Measurements from ENCODE around the gene CMPK1. TPM values are rescaled to one million over a fixed set of nuclear protein-coding genes. Genes with fewer than 3 reads are reported as not detected.

CMPK1 gene
- total and polyA plus RNA-seq, 2 donors (not counting 1 experiment from before 2014, with no cell fraction given), result 65.1 to 87.4 TPM

DNA sequence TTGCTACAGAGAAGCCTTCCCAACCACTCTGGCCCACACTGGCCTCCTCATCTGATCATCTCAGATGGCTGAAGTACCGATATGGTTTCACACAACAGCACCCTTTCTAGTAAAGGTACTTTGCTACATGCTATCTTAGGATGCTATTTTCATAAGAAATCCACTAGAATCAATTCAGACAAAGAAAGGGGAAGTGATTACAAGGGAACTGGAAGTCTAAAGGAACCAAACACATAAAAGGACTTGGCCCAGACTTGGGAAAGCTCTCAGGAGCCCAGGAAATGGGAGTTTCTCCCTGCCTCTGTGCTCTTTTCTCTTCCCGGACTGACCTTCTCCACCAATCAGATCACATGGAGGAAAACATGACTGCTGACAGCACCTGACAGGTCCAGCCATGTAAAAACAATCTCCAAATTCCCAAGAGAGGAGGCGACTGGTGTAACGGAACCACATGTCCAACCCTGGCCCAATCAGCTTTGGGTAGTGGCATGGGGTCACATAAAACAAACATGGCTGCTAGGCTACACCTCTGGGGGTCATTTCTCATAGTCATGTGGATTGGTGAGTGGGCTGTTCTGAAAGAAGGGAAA lies 69.8 kb downstream of the CMPK1 start:
- Histone ChIP-seq H3K79me2 (ENCODE audit: control insufficient read depth, insufficient read depth, low read length) (no peaks in the 10 kb centered on the region), H3K4me2 (ENCODE audit: extremely low read depth, insufficient read depth, low read length) (no peak overlapping the region), H3K27me3 (ENCODE audit: control insufficient read depth, insufficient read depth, low read length) (peaks cover 12% of the 10 kb centered on the region), H3K9ac (ENCODE audit: insufficient read depth, low read length) (no peak overlapping the region), H3K27ac (ENCODE audit: insufficient read depth, low read length) (no peak overlapping the region), H2AFZ (ENCODE audit: low read length) (no peak overlapping the region), H3K4me1 (ENCODE audit: control insufficient read depth, extremely low read depth, insufficient read depth, low read length) (no peaks in the 10 kb centered on the region), H4K20me1 (ENCODE audit: control insufficient read depth, extremely low read depth, insufficient read depth, low read length) (no peaks in the 10 kb centered on the region), H3K9me3 (ENCODE audit: control insufficient read depth, insufficient read depth, low read depth, low read length) (no peaks in the 10 kb centered on the region), H3K36me3 (ENCODE audit: control insufficient read depth, insufficient read depth, low read length) (no peaks in the 10 kb centered on the region), H3K4me3 (replicated peaks in 1 of 4; ENCODE audit: control extremely low read depth in 1 of 4, insufficient read depth in 1 of 4, low read depth in 3 of 4, low read length in 4 of 4) (no peak overlapping the region)
- TF ChIP-seq EZH2 (IDR thresholded peaks at IDR 0.05; ENCODE audit: low read length, missing control alignments), result no peak
- DNase-seq (ENCODE audit: low read depth in 2 of 2), result no peak

DNA sequence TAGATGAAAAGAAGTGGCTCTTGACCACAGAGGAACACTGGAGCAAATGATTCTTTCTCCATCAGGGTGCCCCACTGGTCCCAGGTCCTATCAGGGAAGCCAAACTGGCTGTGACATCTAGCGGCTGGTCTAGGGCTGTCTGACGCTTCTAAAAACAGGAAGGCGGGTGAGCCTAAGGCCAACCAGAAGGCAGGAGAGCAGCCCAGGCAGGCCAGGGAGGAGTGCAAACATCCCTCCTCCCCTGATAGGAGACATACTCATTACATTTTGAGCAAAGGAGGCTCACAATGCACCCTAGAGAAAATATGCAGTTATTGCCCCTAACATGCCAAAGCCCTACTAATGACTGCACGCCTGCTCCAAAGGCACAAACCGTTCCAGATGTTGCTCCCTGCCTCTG lies 72.1 kb downstream of the CMPK1 start:
- H3K4me3 ChIP-seq (replicated peaks in 1 of 4; ENCODE audit: control extremely low read depth in 1 of 4, insufficient read depth in 1 of 4, low read depth in 3 of 4, low read length in 4 of 4), result no peak overlapping the region
- H3K27ac ChIP-seq (ENCODE audit: insufficient read depth, low read length), result no peak overlapping the region
- no peak overlapping the region for H3K9ac ChIP-seq (ENCODE audit: insufficient read depth, low read length)
- TF ChIP-seq, protein P1, sequence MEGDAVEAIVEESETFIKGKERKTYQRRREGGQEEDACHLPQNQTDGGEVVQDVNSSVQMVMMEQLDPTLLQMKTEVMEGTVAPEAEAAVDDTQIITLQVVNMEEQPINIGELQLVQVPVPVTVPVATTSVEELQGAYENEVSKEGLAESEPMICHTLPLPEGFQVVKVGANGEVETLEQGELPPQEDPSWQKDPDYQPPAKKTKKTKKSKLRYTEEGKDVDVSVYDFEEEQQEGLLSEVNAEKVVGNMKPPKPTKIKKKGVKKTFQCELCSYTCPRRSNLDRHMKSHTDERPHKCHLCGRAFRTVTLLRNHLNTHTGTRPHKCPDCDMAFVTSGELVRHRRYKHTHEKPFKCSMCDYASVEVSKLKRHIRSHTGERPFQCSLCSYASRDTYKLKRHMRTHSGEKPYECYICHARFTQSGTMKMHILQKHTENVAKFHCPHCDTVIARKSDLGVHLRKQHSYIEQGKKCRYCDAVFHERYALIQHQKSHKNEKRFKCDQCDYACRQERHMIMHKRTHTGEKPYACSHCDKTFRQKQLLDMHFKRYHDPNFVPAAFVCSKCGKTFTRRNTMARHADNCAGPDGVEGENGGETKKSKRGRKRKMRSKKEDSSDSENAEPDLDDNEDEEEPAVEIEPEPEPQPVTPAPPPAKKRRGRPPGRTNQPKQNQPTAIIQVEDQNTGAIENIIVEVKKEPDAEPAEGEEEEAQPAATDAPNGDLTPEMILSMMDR (conservative IDR thresholded peaks at IDR 0.05 in 1 of 2, IDR thresholded peaks at IDR 0.05 in 1 of 2; ENCODE audit: low read depth in 1 of 2, low read length in 2 of 2), result no peak
- no peak for TF ChIP-seq EZH2 (IDR thresholded peaks at IDR 0.05; ENCODE audit: low read length, missing control alignments)
- H3K27me3 ChIP-seq (ENCODE audit: control insufficient read depth, insufficient read depth, low read length), result peaks cover 7% of the 10 kb centered on the region
- no peaks in the 10 kb centered on the region for H3K36me3 ChIP-seq (ENCODE audit: control insufficient read depth, insufficient read depth, low read length)
- no peak overlapping the region for H2AFZ ChIP-seq (ENCODE audit: low read length)
- no peaks in the 10 kb centered on the region for H3K4me1 ChIP-seq (ENCODE audit: control insufficient read depth, extremely low read depth, insufficient read depth, low read length)
- H4K20me1 ChIP-seq (ENCODE audit: control insufficient read depth, extremely low read depth, insufficient read depth, low read length), result no peaks in the 10 kb centered on the region
- no peak overlapping the region for H3K4me2 ChIP-seq (ENCODE audit: extremely low read depth, insufficient read depth, low read length)
- DNase-seq (ENCODE audit: low read depth in 2 of 2), result no peak
- H3K79me2 ChIP-seq (ENCODE audit: control insufficient read depth, insufficient read depth, low read length), result no peaks in the 10 kb centered on the region
- H3K9me3 ChIP-seq (ENCODE audit: control insufficient read depth, insufficient read depth, low read depth, low read length), result no peaks in the 10 kb centered on the region

DNA sequence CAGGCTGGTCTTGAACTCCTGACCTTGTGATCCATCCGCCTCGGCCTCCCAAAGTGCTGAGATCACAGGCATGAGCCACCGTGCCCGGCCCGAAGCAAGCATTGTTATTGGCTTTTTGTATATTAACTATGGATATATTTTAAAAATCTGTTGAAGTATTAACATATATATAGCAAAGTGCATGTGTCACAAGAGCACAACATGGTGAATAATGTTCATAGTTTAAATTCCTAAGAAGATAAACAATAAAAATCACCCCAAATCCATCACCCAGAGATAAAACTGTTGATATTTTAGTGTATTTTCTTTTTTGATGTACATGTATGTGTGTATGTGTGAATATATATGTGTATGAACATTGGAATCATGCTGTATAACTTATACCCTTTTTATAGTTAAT lies 73.4 kb downstream of the CMPK1 start:
- H3K9ac ChIP-seq (ENCODE audit: insufficient read depth, low read length), result no peak overlapping the region

More for the DNA sequence above, 73.4 kb downstream of the CMPK1 start:
- Histone ChIP-seq H3K4me3 (replicated peaks in 1 of 4; ENCODE audit: control extremely low read depth in 1 of 4, insufficient read depth in 1 of 4, low read depth in 3 of 4, low read length in 4 of 4) (no peak overlapping the region), H4K20me1 (ENCODE audit: control insufficient read depth, extremely low read depth, insufficient read depth, low read length) (no peaks in the 10 kb centered on the region), H3K27ac (ENCODE audit: insufficient read depth, low read length) (no peak overlapping the region), H3K36me3 (ENCODE audit: control insufficient read depth, insufficient read depth, low read length) (no peaks in the 10 kb centered on the region), H3K27me3 (ENCODE audit: control insufficient read depth, insufficient read depth, low read length) (peaks cover 4% of the 10 kb centered on the region), H3K4me1 (ENCODE audit: control insufficient read depth, extremely low read depth, insufficient read depth, low read length) (no peaks in the 10 kb centered on the region), H3K4me2 (ENCODE audit: extremely low read depth, insufficient read depth, low read length) (no peak overlapping the region), H3K9me3 (ENCODE audit: control insufficient read depth, insufficient read depth, low read depth, low read length) (no peaks in the 10 kb centered on the region), H3K79me2 (ENCODE audit: control insufficient read depth, insufficient read depth, low read length) (no peaks in the 10 kb centered on the region), H2AFZ (ENCODE audit: low read length) (no peak overlapping the region)
- DNase-seq (ENCODE audit: low read depth in 2 of 2), result no peak
- TF ChIP-seq, protein P1 (conservative IDR thresholded peaks at IDR 0.05 in 1 of 2, IDR thresholded peaks at IDR 0.05 in 1 of 2; ENCODE audit: low read depth in 1 of 2, low read length in 2 of 2), result no peak
- no peak for TF ChIP-seq EZH2 (IDR thresholded peaks at IDR 0.05; ENCODE audit: low read length, missing control alignments)
